ENCODE measurements around the gene IGHMBP2.

IGHMBP2 gene

GRCh38 chr11:68947151-68947550 lies 43.5 kb downstream of the IGHMBP2 start:
- TF ChIP-seq ZFX (IDR thresholded peaks at IDR 0.05) (no peak), CTCF (conservative IDR thresholded peaks at IDR 0.05) (no peak)
- H3K27ac ChIP-seq = no peak overlapping the region

GRCh38 chr11:68948496-68948895 lies 44.8 kb downstream of the IGHMBP2 start:
- TF ChIP-seq CTCF (conservative IDR thresholded peaks at IDR 0.05) (no peak), ZFX (IDR thresholded peaks at IDR 0.05) (no peak)
- no peak overlapping the region for H3K27ac ChIP-seq

GRCh38 chr11:68948935-68949334 lies 45.2 kb downstream of the IGHMBP2 start:
- no peak overlapping the region for H3K27ac ChIP-seq
- TF ChIP-seq ZFX (IDR thresholded peaks at IDR 0.05) (no peak), CTCF (conservative IDR thresholded peaks at IDR 0.05) (no peak)

GRCh38 chr11:68950270-68950669 lies 46.6 kb downstream of the IGHMBP2 start:
- H3K27ac ChIP-seq = no peak overlapping the region
- TF ChIP-seq CTCF (conservative IDR thresholded peaks at IDR 0.05) (no peak; the same call in 1 of the 2 replicates), ZFX (IDR thresholded peaks at IDR 0.05) (no peak)

GRCh38 chr11:68950762-68951161 lies 47.1 kb downstream of the IGHMBP2 start:
- TF ChIP-seq CTCF (conservative IDR thresholded peaks at IDR 0.05) = no peak
- TF ChIP-seq ZFX (IDR thresholded peaks at IDR 0.05) = no peak
- H3K27ac ChIP-seq = no peak overlapping the region

DNA sequence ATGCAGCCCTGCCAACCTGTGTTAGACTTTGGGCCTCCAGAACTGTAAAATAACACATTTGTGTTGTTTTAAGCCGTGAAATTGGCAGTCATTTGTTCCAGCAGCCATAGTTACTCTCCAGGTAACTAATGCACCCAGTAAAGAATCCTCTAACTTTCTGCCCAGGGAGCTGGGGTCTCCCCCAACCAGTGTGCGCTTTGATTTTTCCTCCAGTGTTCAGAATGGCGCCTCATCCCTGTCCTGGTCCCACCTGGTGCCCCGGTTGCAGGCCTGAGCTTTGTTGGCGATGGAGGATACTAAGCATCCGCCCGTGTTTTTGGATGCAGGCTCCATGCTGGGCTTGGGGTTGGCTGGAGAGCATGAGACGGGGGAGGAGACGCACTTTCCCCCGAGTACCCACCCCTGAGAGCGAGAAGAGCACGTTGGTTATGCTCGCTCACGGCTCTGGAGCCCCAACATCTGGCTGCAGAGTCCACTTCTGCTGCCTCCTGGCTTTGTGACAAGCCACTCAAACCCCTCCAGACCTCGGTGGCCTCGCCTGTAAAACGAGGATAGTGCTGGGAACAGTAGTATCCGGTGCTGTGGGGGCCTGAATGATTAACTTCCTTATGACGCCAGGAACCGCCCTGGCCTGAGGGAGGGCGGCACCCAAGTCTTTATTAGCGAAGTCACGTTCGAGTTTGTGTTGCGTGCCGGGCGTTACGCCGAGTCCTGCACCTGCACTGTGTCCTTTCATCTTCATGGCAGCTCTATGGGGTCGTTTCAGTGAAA lies 51.3 kb downstream of the IGHMBP2 start:
- TF ChIP-seq ZFX (IDR thresholded peaks at IDR 0.05) (no peak), CTCF (conservative IDR thresholded peaks at IDR 0.05) (no peak)

DNA sequence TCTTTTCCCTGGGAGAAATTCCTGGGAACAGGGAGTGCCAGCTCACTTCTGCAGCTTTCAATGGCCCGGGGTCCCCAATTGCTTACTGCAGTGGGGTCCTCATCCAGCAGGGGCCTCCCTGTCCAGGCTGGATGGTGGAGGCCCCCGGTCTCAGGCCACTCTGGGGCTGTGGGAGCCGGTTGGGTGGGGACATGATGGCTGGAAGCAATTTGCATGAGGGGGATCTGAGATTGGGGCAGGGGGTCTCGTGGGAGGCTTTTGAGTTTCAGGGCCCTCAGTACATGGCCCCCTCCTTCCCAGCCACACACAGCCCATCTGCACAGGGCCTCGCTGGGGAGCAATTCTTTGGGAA lies 51.9 kb downstream of the IGHMBP2 start:
- no peak overlapping the region for H3K27ac ChIP-seq
- TF ChIP-seq CTCF (conservative IDR thresholded peaks at IDR 0.05) (no peak), ZFX (IDR thresholded peaks at IDR 0.05) (no peak)

More for the DNA sequence above, 51.3 kb downstream of the IGHMBP2 start:
- no peak overlapping the region for H3K27ac ChIP-seq

All from C4-2B (cell line).